ENCODE data around the gene NKTR. TPM values are rescaled to one million over a fixed set of nuclear protein-coding genes. Genes with fewer than 3 reads are reported as not detected.

Gene NKTR
- total RNA-seq, 1 donor = 80.3 TPM

DNA sequence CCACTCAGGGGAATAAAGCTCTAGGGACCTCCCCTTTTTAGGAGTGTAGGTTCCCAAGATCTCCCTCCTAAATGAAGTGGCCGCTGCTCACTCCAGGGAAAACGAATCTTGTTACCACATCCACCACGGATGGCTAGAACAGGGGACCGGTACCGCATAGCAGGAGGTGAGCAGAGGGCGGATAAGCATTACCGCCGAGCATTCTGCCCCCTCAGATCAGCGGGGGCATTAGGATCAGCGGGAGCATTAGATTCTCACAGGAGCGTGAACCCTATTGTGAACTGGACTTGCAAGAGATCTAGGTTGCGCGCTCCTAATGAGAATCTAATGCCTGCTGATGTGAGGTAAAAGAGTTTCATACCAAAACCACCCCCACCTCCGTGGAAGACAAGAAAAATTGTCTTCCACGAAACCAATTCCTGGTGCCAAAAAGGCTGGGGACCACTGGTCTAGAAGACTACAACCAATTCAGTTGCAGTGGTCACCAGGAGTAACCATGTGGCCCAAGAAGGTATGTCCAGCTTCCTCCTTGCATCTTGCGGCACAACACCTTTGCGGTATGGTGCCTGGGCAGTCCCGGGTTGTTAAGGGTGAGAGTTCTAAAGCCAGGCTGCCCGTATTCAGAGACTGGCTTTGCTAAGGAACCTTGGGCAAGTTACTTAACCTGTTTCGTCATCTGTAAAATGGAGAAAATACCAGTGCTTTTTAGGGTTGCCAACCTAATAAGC is 10.9 kb upstream of the NKTR start:
- no peak for DNase-seq (ENCODE audit: insufficient read length, low spot score, missing footprints)
- Histone ChIP-seq H3K9me3 (ENCODE audit: low read depth, low read length) (no peaks in the 10 kb centered on the region), H2AFZ (ENCODE audit: low read length) (peak overlapping the region; percentile 97), H3K27ac (ENCODE audit: low read depth, low read length) (peak overlapping the region; percentile 13), H3K79me2 (ENCODE audit: insufficient read depth, low read length) (peaks cover 29% of the 10 kb centered on the region), H3K4me3 (ENCODE audit: insufficient read depth, low read length) (peak overlapping the region; percentile 85), H3K27me3 (ENCODE audit: insufficient read depth, low read length) (no peaks in the 10 kb centered on the region), H3K4me2 (ENCODE audit: insufficient read depth, low read length) (peak overlapping the region; percentile 89), H4K20me1 (ENCODE audit: insufficient read depth, low read length) (no peaks in the 10 kb centered on the region), H3K36me3 (ENCODE audit: insufficient read depth, low read length) (peaks cover 6% of the 10 kb centered on the region), H3K4me1 (ENCODE audit: insufficient read depth, low read length) (peaks cover 12% of the 10 kb centered on the region)
- TF ChIP-seq, protein P1, sequence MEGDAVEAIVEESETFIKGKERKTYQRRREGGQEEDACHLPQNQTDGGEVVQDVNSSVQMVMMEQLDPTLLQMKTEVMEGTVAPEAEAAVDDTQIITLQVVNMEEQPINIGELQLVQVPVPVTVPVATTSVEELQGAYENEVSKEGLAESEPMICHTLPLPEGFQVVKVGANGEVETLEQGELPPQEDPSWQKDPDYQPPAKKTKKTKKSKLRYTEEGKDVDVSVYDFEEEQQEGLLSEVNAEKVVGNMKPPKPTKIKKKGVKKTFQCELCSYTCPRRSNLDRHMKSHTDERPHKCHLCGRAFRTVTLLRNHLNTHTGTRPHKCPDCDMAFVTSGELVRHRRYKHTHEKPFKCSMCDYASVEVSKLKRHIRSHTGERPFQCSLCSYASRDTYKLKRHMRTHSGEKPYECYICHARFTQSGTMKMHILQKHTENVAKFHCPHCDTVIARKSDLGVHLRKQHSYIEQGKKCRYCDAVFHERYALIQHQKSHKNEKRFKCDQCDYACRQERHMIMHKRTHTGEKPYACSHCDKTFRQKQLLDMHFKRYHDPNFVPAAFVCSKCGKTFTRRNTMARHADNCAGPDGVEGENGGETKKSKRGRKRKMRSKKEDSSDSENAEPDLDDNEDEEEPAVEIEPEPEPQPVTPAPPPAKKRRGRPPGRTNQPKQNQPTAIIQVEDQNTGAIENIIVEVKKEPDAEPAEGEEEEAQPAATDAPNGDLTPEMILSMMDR (IDR thresholded peaks at IDR 0.05; ENCODE audit: extremely low read depth, low read depth, low read length) = no peak

DNA sequence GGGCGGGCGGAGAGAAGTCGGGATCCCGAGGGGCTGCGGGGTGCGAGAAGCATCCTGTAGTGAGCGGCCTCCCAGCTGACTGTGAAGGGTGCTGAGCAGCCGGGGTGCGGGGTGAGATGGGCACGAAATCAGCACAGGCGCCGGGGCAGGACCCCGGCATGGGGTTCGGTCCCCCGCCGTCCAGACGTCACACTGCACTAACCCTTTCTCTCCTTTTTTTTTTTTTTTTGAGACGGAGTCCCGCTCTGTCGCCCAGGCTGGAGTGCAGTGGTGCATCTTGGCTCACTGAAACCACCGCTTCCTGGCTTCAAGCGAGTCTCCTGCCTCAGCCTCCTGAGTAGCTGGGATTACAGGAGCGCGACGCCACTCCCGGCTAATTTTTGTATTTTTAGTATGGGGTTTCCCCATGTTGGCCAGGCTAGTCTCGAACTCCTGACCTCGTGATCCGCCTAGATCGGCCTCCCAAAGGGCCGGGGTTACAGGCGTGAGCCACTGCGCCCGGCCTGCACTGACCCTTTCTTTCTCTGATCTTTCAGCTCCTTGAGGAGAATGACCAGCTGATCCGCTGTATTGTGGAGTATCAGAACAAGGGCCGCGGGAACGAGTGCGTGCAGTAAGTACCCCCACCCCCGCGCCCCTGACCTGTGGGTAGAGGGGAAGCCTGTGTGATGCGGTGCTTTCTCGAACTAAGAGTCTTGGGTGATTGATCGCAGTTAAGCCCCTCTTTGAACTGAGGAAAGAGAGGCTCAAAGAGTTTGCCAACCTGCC is 9.3 kb upstream of the NKTR start:
- Histone ChIP-seq H2AFZ (ENCODE audit: low read length) (peak overlapping the region; percentile 73), H3K9me3 (ENCODE audit: low read depth, low read length) (no peaks in the 10 kb centered on the region), H4K20me1 (ENCODE audit: insufficient read depth, low read length) (no peaks in the 10 kb centered on the region), H3K4me1 (ENCODE audit: insufficient read depth, low read length) (peaks cover 12% of the 10 kb centered on the region), H3K79me2 (ENCODE audit: insufficient read depth, low read length) (peaks cover 37% of the 10 kb centered on the region), H3K27me3 (ENCODE audit: insufficient read depth, low read length) (no peaks in the 10 kb centered on the region), H3K36me3 (ENCODE audit: insufficient read depth, low read length) (peaks cover 9% of the 10 kb centered on the region), H3K27ac (ENCODE audit: low read depth, low read length) (peak overlapping the region; percentile 78), H3K4me3 (ENCODE audit: insufficient read depth, low read length) (peak overlapping the region; percentile 85), H3K4me2 (ENCODE audit: insufficient read depth, low read length) (peak overlapping the region; percentile 89)
- TF ChIP-seq, protein P1 (IDR thresholded peaks at IDR 0.05; ENCODE audit: extremely low read depth, low read depth, low read length) = no peak
- no peak for DNase-seq (ENCODE audit: insufficient read length, low spot score, missing footprints)

GRCh38 chr3:42591811-42592210 is 8.7 kb upstream of the NKTR start:
- H2AFZ ChIP-seq (ENCODE audit: low read length) = peak overlapping the region; percentile 73
- peaks cover 9% of the 10 kb centered on the region for H3K36me3 ChIP-seq (ENCODE audit: insufficient read depth, low read length)
- H3K4me2 ChIP-seq (ENCODE audit: insufficient read depth, low read length) = peak overlapping the region; percentile 89
- TF ChIP-seq, protein P1 (IDR thresholded peaks at IDR 0.05; ENCODE audit: extremely low read depth, low read depth, low read length) = no peak
- H3K4me3 ChIP-seq (ENCODE audit: insufficient read depth, low read length) = peak overlapping the region; percentile 85
- H3K4me1 ChIP-seq (ENCODE audit: insufficient read depth, low read length) = peaks cover 12% of the 10 kb centered on the region
- peak overlapping the region; percentile 78 for H3K27ac ChIP-seq (ENCODE audit: low read depth, low read length)
- H3K79me2 ChIP-seq (ENCODE audit: insufficient read depth, low read length) = peaks cover 40% of the 10 kb centered on the region
- H4K20me1 ChIP-seq (ENCODE audit: insufficient read depth, low read length) = no peaks in the 10 kb centered on the region
- no peaks in the 10 kb centered on the region for H3K9me3 ChIP-seq (ENCODE audit: low read depth, low read length)
- peak; percentile 36 for DNase-seq (ENCODE audit: insufficient read length, low spot score, missing footprints)
- H3K27me3 ChIP-seq (ENCODE audit: insufficient read depth, low read length) = no peaks in the 10 kb centered on the region

GRCh38 chr3:42593635-42594034 is 6.9 kb upstream of the NKTR start:
- peaks cover 50% of the 10 kb centered on the region for H3K79me2 ChIP-seq (ENCODE audit: insufficient read depth, low read length)
- TF ChIP-seq, protein P1 (IDR thresholded peaks at IDR 0.05; ENCODE audit: extremely low read depth, low read depth, low read length) = no peak
- no peak overlapping the region for H3K4me3 ChIP-seq (ENCODE audit: insufficient read depth, low read length)
- H3K4me1 ChIP-seq (ENCODE audit: insufficient read depth, low read length) = peaks cover 12% of the 10 kb centered on the region
- no peaks in the 10 kb centered on the region for H4K20me1 ChIP-seq (ENCODE audit: insufficient read depth, low read length)
- H2AFZ ChIP-seq (ENCODE audit: low read length) = no peak overlapping the region
- H3K9me3 ChIP-seq (ENCODE audit: low read depth, low read length) = no peaks in the 10 kb centered on the region
- no peak overlapping the region for H3K4me2 ChIP-seq (ENCODE audit: insufficient read depth, low read length)
- no peak overlapping the region for H3K27ac ChIP-seq (ENCODE audit: low read depth, low read length)
- peaks cover 9% of the 10 kb centered on the region for H3K36me3 ChIP-seq (ENCODE audit: insufficient read depth, low read length)
- no peak for DNase-seq (ENCODE audit: insufficient read length, low spot score, missing footprints)
- H3K27me3 ChIP-seq (ENCODE audit: insufficient read depth, low read length) = no peaks in the 10 kb centered on the region
